Amniotic epithelial cell (primary cell): ENCODE measurements around the gene FBP1.
"Not testable (repeated sequence)": the region's sequence is repeated elsewhere in the genome, so short reads cannot be mapped to it uniquely, and the experiment has no call there.

Source experiments
- DNase-seq: peaks from one replicate; pipeline ENCODE4 v3.0.0-alpha.2; 2010; ENCODE audit warnings: low read depth

FBP1 gene

GRCh38 chr9:94576131-94576530 is 63.2 kb downstream of the FBP1 start:
- DNase-seq: no peak

DNA sequence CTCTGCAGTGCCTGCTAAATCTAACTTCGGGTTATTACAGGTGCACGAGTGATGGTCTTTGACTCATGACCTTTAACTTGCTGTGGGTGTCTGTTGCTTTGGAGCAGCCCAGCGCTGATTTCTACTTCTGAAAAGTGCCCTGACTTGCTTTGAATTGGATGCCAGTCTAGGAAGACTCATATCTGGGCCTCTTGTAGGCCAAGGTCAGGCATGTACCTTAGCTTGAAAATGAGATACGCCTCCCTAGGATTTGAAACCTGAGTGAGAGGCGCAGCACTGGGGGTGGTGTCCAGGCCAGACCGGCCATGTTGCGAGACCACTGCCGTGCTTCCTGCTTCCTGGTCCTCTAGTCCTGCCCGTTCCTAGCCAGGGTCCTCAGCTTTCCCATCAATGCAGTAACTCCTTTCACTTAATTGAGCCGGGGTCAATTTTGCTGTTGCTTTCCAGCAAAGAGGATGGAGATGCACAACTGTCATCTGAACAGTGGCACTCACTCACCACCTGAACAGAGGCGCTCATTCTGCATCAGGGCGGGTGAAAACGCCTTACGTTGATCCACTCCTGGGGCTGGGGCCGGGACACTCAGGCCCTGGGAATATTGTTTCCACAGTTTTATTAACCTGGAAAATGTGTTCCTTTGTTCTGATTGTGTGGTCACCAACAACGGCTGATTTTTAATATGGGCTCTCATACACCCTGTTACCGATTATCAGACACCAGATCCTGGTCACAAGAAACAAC is 70.2 kb downstream of the FBP1 start:
- no peak for DNase-seq

DNA sequence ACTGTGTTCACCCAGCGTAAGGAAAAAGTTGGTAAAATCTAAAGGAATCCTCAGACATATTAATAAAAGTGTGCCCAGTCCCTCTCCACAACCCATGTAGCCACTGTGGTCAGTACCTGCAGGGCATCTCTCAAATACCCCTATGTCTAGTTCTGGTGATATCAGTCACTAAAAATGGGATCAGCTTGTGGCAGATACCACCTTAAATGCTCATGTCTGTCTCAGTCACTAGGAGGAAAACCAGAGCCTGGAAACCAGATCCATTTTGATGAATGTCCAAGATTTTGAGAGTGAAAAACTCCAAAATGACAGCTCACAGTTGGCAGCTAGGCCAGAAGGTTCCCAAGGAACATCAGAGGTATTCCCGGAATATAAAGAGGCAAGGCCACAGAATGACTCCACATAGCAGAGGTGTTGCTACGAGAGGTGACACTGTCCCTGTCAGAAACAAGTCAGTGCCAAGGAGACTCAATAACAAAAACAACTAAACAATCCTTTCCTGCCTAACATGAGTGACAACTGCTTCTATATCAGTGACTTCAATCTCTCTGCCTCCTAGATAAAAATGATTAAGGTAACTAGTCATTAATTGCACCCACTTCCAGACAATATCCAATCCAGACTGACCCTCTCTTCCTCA is 70.9 kb downstream of the FBP1 start:
- DNase-seq: no peak

DNA sequence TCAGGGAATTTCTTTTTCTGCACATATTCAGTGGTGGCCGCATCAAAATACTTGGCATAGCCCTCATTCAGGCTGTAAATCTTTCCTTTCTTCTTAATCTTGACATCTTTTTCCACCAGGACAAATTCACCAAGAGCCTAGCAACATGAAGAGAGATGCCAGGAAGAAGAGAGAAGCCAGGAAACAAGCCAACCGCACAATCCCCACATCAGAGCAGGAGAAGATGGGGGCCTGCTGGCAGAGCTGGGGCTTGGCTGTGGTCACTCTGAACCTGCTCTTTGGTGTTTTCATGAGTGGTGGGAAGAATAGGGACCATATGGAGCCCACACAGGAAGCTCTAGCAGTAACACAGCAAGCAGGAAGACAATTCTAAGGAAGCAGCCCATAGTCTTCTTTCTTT is 72.0 kb downstream of the FBP1 start:
- no peak for DNase-seq

DNA sequence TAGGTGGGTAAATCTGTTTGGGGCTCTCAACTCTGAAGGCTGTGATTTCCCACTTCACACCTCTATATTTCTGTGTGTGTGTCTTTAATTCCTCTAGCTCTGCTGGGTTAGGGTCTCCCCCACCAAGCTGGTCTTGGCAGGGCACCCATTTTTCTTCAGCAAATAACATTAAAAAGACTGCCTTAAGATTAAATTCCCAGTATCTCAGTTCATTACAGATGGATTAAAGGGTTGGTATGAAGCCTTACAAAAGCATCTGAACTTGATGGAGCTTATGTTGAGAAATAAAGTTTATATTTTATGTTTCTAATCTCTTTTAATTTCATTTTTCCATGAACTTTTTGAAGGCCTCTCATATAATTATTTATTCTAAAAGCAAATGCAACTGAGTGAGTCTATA is 72.8 kb downstream of the FBP1 start:
- no peak for DNase-seq

DNA sequence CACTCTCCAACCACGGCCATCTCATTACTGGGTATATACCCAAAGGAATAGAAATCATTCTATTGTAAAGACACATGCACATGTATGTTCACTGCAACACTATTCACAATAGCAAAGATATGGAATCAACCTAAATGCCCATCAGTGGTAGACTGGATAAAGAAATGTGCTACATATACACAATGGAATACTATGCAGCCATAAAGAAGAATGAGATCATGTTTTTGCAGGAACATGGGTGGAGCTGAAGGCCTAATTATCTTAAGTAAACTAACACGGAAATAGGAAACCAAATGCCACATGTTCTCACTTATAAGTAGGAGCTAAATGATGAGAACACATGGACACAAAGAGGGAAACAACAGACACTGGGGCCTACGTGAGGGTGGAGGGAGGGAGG is 75.0 kb downstream of the FBP1 start:
- not testable (repeated sequence) for DNase-seq

DNA sequence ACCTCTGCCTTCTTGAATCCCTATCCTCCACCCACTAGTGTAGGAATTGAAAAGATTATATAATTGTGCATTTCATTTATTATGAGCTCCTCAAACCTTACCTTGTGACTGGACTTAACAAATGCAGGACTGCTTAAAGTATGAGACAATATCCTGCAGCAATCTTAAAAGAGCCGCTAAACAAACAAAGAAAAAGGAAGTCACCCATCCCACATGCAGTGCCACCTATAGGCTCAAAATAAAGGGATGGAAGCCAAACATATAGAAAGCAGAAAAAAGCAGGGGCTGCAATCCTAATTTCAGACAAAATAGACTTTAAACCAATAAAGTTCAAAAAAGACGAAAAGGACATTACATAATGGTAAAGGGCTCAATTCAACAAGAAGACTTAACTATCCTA is 75.8 kb downstream of the FBP1 start:
- no peak for DNase-seq

DNA sequence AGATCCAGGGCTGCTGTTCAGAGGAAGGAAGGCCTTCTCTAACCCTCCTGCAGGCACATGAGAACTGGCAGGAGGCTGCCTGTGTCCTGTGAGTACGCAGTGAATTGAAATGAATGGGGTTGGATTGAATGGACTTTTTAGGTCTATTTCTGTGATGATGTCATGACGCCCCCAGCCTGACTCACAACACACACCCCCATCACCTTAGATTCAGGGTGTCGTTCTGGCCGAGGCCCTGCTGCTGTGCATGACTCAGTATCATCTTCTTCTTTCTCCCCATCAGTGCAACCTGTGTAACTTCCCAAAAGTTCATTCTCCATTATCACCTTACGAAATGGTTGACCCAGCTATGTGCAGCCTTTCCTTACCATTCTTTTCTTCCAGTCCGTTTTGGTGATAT is 79.1 kb downstream of the FBP1 start:
- DNase-seq: no peak

DNA sequence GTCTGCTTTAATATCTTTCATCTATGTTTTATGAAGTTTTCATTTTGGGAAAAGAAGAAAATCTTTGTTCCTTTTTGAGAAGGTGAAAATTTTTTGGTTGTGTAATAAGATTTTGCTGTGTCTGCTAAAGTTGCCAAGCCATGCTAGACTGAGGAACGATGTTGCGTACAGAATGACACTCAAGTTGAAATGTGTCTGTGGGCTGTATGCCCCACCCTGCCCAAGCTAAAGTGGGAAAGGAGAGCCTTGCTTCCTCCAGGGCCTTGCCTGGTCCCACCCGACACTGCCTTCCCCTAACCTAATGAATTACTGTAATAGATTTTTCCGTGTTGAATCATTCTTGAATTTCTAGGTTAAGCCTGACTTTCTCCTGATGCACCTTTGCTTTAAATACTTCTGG is 81.9 kb downstream of the FBP1 start:
- no peak for DNase-seq

DNA sequence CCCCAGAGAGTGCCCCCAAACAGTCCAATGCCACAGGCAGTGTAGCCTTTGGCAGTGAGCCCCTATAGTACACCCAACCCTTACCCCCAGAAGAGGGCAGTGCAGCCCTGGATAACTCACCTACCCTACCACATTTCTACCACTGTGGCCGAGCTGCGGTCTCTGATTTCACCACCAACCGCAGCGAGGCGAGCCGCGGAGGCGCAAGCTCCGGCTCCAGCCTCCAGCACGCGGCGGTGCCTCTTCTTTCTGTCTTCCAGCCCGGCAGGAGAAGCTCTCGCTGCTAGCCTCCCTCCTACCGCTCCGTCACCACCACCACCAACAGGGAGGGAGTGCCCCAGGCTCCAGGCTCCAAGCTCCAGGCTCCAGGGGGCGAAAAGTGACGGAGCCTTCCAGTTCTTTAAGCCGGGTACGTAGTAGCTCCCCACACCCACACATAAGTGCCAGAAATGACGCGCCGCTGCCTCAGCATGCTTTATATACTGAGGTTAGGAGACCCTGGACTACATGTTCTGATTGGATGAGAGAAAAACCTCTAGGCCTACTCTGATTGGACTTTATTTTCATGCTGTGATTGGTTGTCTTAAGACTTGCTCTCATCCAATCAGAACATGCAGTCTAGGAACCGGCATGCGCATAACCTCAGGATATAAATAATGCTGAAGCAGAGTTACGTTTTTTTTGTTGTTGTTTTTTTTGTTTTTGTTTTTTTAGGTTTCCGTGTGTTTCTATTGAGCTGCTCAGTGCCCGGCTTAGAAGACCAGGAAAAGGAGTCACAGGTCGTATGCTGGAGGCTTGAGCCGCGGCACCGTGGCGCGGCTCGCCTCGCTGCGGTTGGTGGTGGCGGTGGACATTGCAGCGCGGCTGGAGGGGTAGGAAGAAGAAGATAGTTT is 84.6 kb downstream of the FBP1 start, which contains the start of gene PCAT7:
PCAT7 (plus strand) TSS at position 645 of the 893 bp plus-strand sequence.
- DNase-seq: peak; percentile 19

DNA sequence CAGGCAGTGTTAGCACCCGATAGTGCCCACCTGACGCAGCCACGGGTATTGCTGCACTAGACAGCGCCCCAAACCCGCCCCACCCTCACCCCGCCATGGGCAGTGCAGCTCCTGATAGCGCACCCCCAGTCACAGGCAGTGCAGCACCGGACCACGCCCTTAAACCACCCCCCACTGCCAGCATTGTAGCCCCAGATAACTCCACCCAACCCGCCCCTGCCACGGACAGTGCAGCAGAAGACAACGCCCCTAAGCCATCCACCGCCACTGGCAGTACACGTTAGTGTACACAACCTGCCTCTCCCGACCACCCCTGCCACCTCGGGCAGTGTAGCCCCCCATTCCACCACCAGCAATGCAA is 85.3 kb downstream of the FBP1 start:
- no peak for DNase-seq
